Chondrocyte (in vitro differentiated cells): ENCODE data around the gene ZCWPW1. TPM values are rescaled to one million over a fixed set of nuclear protein-coding genes. Genes with fewer than 3 reads are reported as not detected.
"Not testable (repeated sequence)": the region's sequence is repeated elsewhere in the genome, so short reads cannot be mapped to it uniquely, and the experiment has no call there.

Experiments
- DNase-seq: peaks from one replicate; pipeline ENCODE4 v3.0.0; 2021; ENCODE audit warnings: mixed read lengths, low spot score
- H3K27ac Mint-ChIP-seq: one replicate; pipeline ENCODE4 v1.8.0; 2021; ENCODE audit warnings: mild to moderate bottlenecking, moderate library complexity, mixed read lengths; ENCODE audit not compliant: unreplicated experiment
- H3K27me3 Mint-ChIP-seq: 2 replicates; pipeline ENCODE4 v1.8.0; 2021; ENCODE audit warnings: low read depth, mixed read lengths
- H3K36me3 Mint-ChIP-seq: 2 replicates; pipeline ENCODE4 v1.8.0; 2021; ENCODE audit warnings: low read depth, mixed read lengths
- H3K4me1 Mint-ChIP-seq: 2 replicates; pipeline ENCODE4 v1.8.0; 2021; ENCODE audit warnings: low read depth, mild to moderate bottlenecking, mixed read lengths
- H3K4me3 Mint-ChIP-seq: one replicate; pipeline ENCODE4 v1.8.0; 2021; ENCODE audit warnings: mild to moderate bottlenecking, moderate library complexity, mixed read lengths; ENCODE audit not compliant: unreplicated experiment
- H3K9me3 Mint-ChIP-seq: 2 replicates; pipeline ENCODE4 v1.8.0; 2021; ENCODE audit warnings: low read depth, mixed read lengths
- total RNA-seq: library from RNA; stranded (reverse); gene quantifications from 3 replicates; pipeline ENCODE4 v1.2.1, GENCODE V29; 2021
- TF ChIP-seq, protein P1 (sequence below): fragments of 200-600 bp; sonication (generic); IDR thresholded peaks from 2 replicates; pipeline ENCODE4 v1.5.0; 2021; ENCODE audit warnings: antibody characterized with exemption, mild to moderate bottlenecking, moderate library complexity

Gene ZCWPW1
- total RNA-seq, 1 donor from 2014 or later, result 3.8 TPM

- H3K36me3 Mint-ChIP-seq, result no peaks in the 10 kb centered on the region
- H3K4me1 Mint-ChIP-seq, result peaks cover 7% of the 10 kb centered on the region
- H3K4me3 Mint-ChIP-seq, result no peak overlapping the region
- H3K27me3 Mint-ChIP-seq, result no peaks in the 10 kb centered on the region
- TF ChIP-seq, protein P1, sequence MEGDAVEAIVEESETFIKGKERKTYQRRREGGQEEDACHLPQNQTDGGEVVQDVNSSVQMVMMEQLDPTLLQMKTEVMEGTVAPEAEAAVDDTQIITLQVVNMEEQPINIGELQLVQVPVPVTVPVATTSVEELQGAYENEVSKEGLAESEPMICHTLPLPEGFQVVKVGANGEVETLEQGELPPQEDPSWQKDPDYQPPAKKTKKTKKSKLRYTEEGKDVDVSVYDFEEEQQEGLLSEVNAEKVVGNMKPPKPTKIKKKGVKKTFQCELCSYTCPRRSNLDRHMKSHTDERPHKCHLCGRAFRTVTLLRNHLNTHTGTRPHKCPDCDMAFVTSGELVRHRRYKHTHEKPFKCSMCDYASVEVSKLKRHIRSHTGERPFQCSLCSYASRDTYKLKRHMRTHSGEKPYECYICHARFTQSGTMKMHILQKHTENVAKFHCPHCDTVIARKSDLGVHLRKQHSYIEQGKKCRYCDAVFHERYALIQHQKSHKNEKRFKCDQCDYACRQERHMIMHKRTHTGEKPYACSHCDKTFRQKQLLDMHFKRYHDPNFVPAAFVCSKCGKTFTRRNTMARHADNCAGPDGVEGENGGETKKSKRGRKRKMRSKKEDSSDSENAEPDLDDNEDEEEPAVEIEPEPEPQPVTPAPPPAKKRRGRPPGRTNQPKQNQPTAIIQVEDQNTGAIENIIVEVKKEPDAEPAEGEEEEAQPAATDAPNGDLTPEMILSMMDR, result no peak
- H3K9me3 Mint-ChIP-seq, result no peaks in the 10 kb centered on the region
- no peak for DNase-seq
- H3K27ac Mint-ChIP-seq, result no peak overlapping the region
Measured at GRCh38 chr7:100449190-100449795, 20.8 kb upstream of the ZCWPW1 start.

DNA sequence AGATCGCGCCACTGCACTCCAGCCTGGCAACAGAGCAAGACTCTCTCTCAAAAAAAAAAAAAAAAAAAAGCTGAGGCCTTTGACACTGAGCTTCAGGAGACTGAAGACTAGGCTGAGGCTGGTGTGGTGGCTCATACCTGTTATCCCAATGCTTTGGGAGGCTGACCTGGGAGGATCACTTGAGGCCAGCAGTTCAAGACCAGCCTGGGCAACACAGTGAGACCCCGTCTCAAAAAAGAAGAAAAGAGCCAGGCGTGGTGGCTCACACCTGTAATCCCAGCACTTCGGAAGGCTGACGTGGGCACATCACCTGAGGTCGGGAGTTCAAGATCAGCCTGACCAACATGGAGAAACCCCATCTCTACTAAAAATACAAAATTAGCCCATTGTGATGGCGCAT, 18.9 kb upstream of the ZCWPW1 start:
- H3K36me3 Mint-ChIP-seq, H3K4me3 Mint-ChIP-seq, H3K9me3 Mint-ChIP-seq, H3K4me1 Mint-ChIP-seq, H3K27me3 Mint-ChIP-seq, H3K27ac Mint-ChIP-seq, DNase-seq: not testable (repeated sequence)

DNA sequence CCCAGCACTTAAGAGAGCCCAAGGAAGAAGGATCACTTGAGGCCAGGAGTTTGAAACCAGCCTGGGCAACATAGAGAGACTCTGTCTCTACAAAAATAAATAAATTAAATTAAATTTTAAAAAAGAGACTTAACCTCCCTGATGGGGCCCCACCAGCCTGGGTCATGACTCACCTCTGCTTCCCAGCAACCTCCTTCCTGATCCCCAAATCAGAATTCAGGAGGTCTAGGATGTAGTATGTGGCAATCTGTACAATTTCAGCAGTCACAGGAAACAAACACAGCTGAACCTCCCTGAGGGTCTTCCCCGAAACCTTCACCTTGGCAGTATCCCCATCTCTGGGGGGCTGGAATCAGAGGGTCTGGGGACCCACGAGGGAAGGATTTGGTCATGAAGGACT, 17.5 kb upstream of the ZCWPW1 start:
- Mint-ChIP-seq H3K36me3 (no peaks in the 10 kb centered on the region), H3K4me1 (peaks cover 8% of the 10 kb centered on the region), H3K4me3 (no peak overlapping the region), H3K9me3 (no peaks in the 10 kb centered on the region), H3K27ac (no peak overlapping the region), H3K27me3 (no peaks in the 10 kb centered on the region)
- DNase-seq, result no peak
- TF ChIP-seq, protein P1, result no peak

- peak; percentile 54 for DNase-seq
- H3K27me3 Mint-ChIP-seq, result no peaks in the 10 kb centered on the region
- H3K36me3 Mint-ChIP-seq, result no peaks in the 10 kb centered on the region
- peaks cover 4% of the 10 kb centered on the region for H3K4me1 Mint-ChIP-seq
- H3K4me3 Mint-ChIP-seq, result no peak overlapping the region
- no peak overlapping the region for H3K27ac Mint-ChIP-seq
- H3K9me3 Mint-ChIP-seq, result no peaks in the 10 kb centered on the region
- TF ChIP-seq, protein P1, result no peak
Measured at GRCh38 chr7:100444311-100445278, 16.1 kb upstream of the ZCWPW1 start.

- Mint-ChIP-seq H3K4me3 (no peak overlapping the region), H3K9me3 (no peaks in the 10 kb centered on the region), H3K27ac (no peak overlapping the region), H3K4me1 (peaks cover 4% of the 10 kb centered on the region), H3K27me3 (no peaks in the 10 kb centered on the region), H3K36me3 (no peaks in the 10 kb centered on the region)
- TF ChIP-seq, protein P1, result no peak
- peak; percentile 54 for DNase-seq
Measured at GRCh38 chr7:100443096-100443840, 14.8 kb upstream of the ZCWPW1 start.
